ENCODE measurements around the gene DTNB.

The DTNB gene

DNA sequence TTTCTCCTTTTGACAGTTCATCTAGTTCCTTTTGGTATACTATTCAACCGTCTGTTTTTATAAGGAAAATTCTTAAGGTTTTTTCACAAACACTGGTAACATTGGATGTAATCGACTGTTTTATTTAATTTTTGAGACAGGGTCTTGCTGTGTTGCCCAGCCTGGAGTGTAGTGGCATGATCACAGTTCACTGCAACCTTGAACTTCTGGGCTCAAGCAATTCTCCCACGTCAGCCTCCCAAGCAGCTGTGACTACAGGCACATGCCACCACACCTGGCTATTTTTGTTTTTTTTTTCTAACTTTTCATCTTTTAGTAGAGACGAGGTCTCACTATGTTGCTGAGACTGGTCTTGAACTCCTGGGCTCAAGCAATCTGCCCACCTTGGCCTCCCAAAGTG is 227.3 kb downstream of the DTNB start:
- DNase-seq (ENCODE audit: insufficient read length, low spot score) (no peak), FAIRE-seq (no peak)
- TF ChIP-seq PAX5 (IDR thresholded peaks at IDR 0.05; ENCODE audit: insufficient read depth, low read length, severe bottlenecking) (no peak), POLR2A (IDR thresholded peaks at IDR 0.05; ENCODE audit: low read depth, low read length) (no peak), POU2F2 (IDR thresholded peaks at IDR 0.05; ENCODE audit: low read depth, low read length) (no peak), TAF1 (IDR thresholded peaks at IDR 0.05; ENCODE audit: low read depth, low read length) (no peak), SPI1 (IDR thresholded peaks at IDR 0.05; ENCODE audit: low read depth, low read length) (no peak), POLR2AphosphoS5 (IDR thresholded peaks at IDR 0.05; ENCODE audit: low read depth, low read length) (no peak)

DNA sequence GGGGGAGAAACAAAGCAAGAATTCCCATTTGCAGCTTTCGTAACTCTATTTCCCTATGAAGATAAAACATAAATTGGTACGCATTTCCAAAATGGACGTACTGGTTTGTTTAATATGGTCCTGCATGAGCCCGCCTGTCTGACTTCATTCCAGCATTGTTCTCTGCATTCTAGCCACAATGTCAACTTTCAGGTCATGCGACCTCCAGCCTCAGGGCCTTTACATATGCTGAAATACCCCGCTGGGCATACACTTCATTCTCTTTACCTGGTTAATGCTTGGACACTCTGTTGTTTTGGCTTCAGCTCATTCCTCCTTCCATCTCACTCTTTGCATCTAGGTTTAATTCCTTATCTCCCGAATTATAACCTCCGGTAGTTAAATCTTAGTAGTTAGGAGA is 227.9 kb downstream of the DTNB start:
- FAIRE-seq (peak; percentile 51), DNase-seq (ENCODE audit: insufficient read length, low spot score) (no peak)
- TF ChIP-seq POLR2A (IDR thresholded peaks at IDR 0.05; ENCODE audit: low read depth, low read length) (no peak), SPI1 (IDR thresholded peaks at IDR 0.05; ENCODE audit: low read depth, low read length) (no peak), POLR2AphosphoS5 (IDR thresholded peaks at IDR 0.05; ENCODE audit: low read depth, low read length) (no peak), POU2F2 (IDR thresholded peaks at IDR 0.05; ENCODE audit: low read depth, low read length) (no peak), TAF1 (IDR thresholded peaks at IDR 0.05; ENCODE audit: low read depth, low read length) (no peak), PAX5 (IDR thresholded peaks at IDR 0.05; ENCODE audit: insufficient read depth, low read length, severe bottlenecking) (no peak)

DNA sequence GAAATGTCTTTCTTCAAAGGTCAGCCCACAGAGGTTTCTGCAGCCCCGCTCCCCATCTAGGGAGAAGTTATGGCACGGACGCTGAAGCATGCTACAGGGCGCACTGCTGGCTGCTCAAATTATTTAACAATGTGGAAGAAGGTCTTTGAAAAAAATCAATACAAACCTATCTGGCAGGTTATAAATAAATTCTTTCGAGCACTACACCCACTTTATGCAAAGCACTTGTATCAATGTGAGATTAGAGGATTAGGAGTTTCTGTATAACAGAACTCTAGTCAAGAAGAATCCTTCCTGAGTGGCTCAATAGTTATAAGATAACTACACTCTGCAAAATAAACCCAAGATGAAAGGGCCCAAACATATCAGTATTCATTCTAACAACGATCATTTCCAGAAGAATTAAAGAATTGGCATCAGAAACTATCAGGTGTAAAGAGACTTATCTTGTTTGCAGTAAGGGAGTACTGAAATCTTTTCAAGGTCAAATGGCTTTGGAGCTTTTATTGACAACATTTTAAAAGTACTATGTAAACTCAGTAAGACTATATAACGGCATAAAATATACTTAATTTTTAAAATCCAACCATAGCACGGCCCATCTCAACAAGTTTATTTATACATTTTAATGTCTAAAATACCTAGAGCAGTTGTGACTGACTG is 228.6 kb downstream of the DTNB start:
- no peak for DNase-seq (ENCODE audit: insufficient read length, low spot score)
- TF ChIP-seq POLR2A (IDR thresholded peaks at IDR 0.05; ENCODE audit: low read depth, low read length) (no peak), TAF1 (IDR thresholded peaks at IDR 0.05; ENCODE audit: low read depth, low read length) (no peak), SPI1 (IDR thresholded peaks at IDR 0.05; ENCODE audit: low read depth, low read length) (no peak), POLR2AphosphoS5 (IDR thresholded peaks at IDR 0.05; ENCODE audit: low read depth, low read length) (no peak), POU2F2 (IDR thresholded peaks at IDR 0.05; ENCODE audit: low read depth, low read length) (no peak), PAX5 (IDR thresholded peaks at IDR 0.05; ENCODE audit: insufficient read depth, low read length, severe bottlenecking) (no peak)
- FAIRE-seq = no peak

GRCh38 chr2:25443766-25444165 is 229.6 kb downstream of the DTNB start:
- no peak for FAIRE-seq
- TF ChIP-seq POLR2AphosphoS5 (IDR thresholded peaks at IDR 0.05; ENCODE audit: low read depth, low read length) (no peak), TAF1 (IDR thresholded peaks at IDR 0.05; ENCODE audit: low read depth, low read length) (no peak), POU2F2 (IDR thresholded peaks at IDR 0.05; ENCODE audit: low read depth, low read length) (no peak), POLR2A (IDR thresholded peaks at IDR 0.05; ENCODE audit: low read depth, low read length) (no peak), PAX5 (IDR thresholded peaks at IDR 0.05; ENCODE audit: insufficient read depth, low read length, severe bottlenecking) (no peak)
- no peak for DNase-seq (ENCODE audit: insufficient read length, low spot score)

- DNase-seq (ENCODE audit: insufficient read length, low spot score) = no peak
- FAIRE-seq = no peak
- TF ChIP-seq TAF1 (IDR thresholded peaks at IDR 0.05; ENCODE audit: low read depth, low read length) = no peak
- no peak for TF ChIP-seq POLR2A (IDR thresholded peaks at IDR 0.05; ENCODE audit: low read depth, low read length)
- no peak for TF ChIP-seq SPI1 (IDR thresholded peaks at IDR 0.05; ENCODE audit: low read depth, low read length)
- no peak for TF ChIP-seq PAX5 (IDR thresholded peaks at IDR 0.05; ENCODE audit: insufficient read depth, low read length, severe bottlenecking)
- no peak for TF ChIP-seq POU2F2 (IDR thresholded peaks at IDR 0.05; ENCODE audit: low read depth, low read length)
- no peak for TF ChIP-seq POLR2AphosphoS5 (IDR thresholded peaks at IDR 0.05; ENCODE audit: low read depth, low read length)
Measured at GRCh38 chr2:25441353-25441752, 232.0 kb downstream of the DTNB start.

DNA sequence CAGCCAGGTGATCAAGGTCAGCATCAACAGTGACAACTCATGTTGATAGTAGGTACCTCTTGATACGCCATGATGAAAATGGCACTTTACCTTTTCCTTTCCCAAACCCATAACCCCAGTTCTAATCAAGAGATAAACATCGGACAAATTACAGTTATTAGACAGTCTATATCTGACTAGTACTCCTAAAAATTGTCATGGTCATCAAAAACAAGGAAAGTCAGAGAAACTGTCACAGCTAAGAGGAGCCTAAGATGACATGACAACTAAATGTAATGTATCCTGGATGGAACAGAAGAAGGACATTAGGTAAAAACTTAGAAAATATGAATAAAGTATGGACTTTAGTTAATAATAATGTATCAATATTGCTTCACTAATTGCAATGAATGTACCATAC is 234.6 kb downstream of the DTNB start:
- DNase-seq (ENCODE audit: insufficient read length, low spot score) (no peak), FAIRE-seq (peak; percentile 62)
- TF ChIP-seq POLR2AphosphoS5 (IDR thresholded peaks at IDR 0.05; ENCODE audit: low read depth, low read length) (no peak), POU2F2 (IDR thresholded peaks at IDR 0.05; ENCODE audit: low read depth, low read length) (no peak), SPI1 (IDR thresholded peaks at IDR 0.05; ENCODE audit: low read depth, low read length) (no peak), POLR2A (IDR thresholded peaks at IDR 0.05; ENCODE audit: low read depth, low read length) (no peak), PAX5 (IDR thresholded peaks at IDR 0.05; ENCODE audit: insufficient read depth, low read length, severe bottlenecking) (no peak), TAF1 (IDR thresholded peaks at IDR 0.05; ENCODE audit: low read depth, low read length) (no peak)

DNA sequence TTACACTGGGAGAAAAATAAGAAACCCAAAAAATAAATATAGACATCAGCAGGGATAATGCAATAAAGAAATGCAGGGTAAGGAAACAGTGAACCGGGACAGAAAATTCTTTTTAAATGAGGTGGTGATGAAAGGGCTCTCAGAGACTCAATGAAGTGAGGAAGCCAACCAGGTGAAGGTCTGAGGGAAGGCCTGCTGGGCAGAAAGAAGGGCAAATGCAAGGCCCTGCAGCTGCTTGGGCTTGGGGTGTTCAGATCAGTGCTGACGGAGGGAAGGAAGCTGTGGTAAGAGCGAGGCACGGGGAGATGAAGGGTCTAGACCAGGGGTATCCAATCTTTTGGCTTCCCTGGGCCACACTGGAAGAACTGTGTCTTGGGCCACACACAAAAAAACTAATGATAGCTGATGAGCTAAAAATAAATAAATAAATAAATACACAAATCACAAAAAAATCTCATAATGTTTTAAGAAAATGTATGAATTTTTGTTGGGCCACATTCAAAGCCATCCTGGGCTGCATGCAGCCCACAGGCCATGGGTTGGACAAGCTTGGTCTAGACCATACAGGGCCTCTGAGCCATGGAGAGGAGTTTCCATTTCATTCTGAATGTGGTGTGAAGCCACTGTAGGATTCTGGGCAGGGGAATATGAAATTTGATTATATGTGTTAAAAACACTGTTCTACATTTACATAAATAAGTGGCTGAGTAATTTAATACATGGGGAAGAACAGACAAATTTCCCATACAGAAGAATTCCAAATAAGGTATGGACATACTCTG is 235.3 kb downstream of the DTNB start:
- DNase-seq (ENCODE audit: insufficient read length, low spot score) (no peak), FAIRE-seq (no peak)
- TF ChIP-seq POLR2AphosphoS5 (IDR thresholded peaks at IDR 0.05; ENCODE audit: low read depth, low read length) (no peak), SPI1 (IDR thresholded peaks at IDR 0.05; ENCODE audit: low read depth, low read length) (no peak), POLR2A (IDR thresholded peaks at IDR 0.05; ENCODE audit: low read depth, low read length) (no peak), TAF1 (IDR thresholded peaks at IDR 0.05; ENCODE audit: low read depth, low read length) (no peak), PAX5 (IDR thresholded peaks at IDR 0.05; ENCODE audit: insufficient read depth, low read length, severe bottlenecking) (no peak), POU2F2 (IDR thresholded peaks at IDR 0.05; ENCODE audit: low read depth, low read length) (no peak)

DNA sequence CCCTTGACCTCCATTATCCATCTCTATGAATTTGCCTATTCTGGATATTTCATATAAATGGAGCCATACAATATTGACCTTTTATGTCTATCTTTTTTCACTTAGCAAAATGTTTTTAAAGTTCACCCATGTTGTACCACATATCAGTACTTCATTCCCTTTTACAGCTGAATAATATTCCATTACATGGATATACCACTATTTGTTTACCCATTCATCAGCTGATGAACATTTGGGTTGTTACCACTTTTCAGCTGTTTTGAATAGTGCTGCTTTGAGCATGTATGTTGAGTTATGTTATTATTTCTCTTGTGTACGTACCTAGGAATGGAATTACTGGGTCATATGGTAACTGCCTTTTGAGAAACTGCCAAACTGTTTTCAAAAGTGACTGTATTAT is 238.0 kb downstream of the DTNB start:
- no peak for DNase-seq (ENCODE audit: insufficient read length, low spot score)
- FAIRE-seq = peak; percentile 69
- no peak for TF ChIP-seq TAF1 (IDR thresholded peaks at IDR 0.05; ENCODE audit: low read depth, low read length)

DNA sequence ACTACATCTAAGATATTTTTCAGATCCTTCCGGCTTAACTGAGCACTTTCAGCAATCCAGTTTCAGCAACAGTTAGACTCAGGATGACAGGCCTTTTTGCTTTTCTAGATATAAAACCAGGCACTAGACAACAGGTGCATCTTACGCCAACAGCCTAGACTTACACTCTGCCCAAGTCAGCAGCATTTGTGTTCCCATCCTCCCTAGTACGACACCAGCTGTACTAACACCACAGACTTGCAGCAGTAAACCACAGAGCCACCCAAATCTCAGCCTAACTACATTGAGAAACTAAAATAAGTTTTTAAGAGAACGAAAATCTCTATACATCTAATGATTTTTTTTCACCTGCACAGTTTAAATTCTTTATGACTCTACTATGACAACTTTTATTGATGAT is 241.8 kb downstream of the DTNB start:
- peak; percentile 85 for FAIRE-seq
- TF ChIP-seq TAF1 (IDR thresholded peaks at IDR 0.05; ENCODE audit: low read depth, low read length) = no peak
- TF ChIP-seq POLR2AphosphoS5 (IDR thresholded peaks at IDR 0.05; ENCODE audit: low read depth, low read length) = no peak
- no peak for TF ChIP-seq SPI1 (IDR thresholded peaks at IDR 0.05; ENCODE audit: low read depth, low read length)
- TF ChIP-seq POLR2A (IDR thresholded peaks at IDR 0.05; ENCODE audit: low read depth, low read length) = no peak
- no peak for TF ChIP-seq PAX5 (IDR thresholded peaks at IDR 0.05; ENCODE audit: insufficient read depth, low read length, severe bottlenecking)
- TF ChIP-seq POU2F2 (IDR thresholded peaks at IDR 0.05; ENCODE audit: low read depth, low read length) = no peak
- DNase-seq (ENCODE audit: insufficient read length, low spot score) = no peak

All from GM12891 (cell line).